ENCODE results near the gene CCDC152.

- TF ChIP-seq EZH2 (IDR thresholded peaks at IDR 0.05; ENCODE audit: low read length, unreplicated experiment) (no peak), CTCF (conservative IDR thresholded peaks at IDR 0.05; ENCODE audit: low read depth, low read length) (no peak)
Observed at GRCh38 chr5:42749020-42749419, 7.6 kb upstream of the CCDC152 start.
